NCI-H2227 treated with DMSO at 0.1 percent for 48 hours (cell line): ENCODE measurements around the gene SLC16A3.
"Not testable (repeated sequence)": the region's sequence is repeated elsewhere in the genome, so short reads cannot be mapped to it uniquely, and the experiment has no call there.

Experiments
- DNase-seq: peaks from one replicate; lab custom pipeline; 2025; lab: John Stamatoyannopoulos, UW

SLC16A3 gene

DNA sequence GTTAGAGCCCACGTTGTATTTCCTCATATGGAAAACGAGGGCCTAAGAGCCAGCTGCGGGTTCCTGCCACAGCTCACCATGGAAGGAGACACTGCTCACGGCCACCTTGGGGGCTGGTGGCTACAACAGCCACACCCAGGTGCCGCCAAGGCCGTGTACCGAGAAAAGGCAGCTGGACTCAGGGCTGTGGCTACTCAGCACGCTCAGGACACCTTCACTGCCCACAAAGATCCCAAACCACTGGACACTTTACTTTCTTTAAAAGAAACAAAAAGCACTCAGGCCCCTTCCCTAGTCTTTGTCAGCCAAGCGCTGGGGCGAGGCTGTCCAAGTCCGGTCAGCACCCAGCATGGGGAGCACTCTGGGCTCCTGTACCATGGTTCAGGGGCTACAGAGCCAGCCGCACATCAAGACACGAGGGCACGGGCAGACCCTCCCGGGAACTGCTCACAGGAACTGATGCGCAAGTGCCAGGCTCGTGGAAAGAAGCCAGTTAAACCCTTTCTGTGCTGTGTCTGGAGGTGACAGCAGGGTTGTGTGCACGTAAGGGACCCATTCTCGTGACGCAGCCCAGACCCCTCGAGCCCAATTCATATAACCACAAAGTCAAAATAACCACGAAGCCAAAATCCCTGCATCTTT lies 18.5 kb downstream of the SLC16A3 start:
- no peak for DNase-seq

GRCh38 chr17:82247856-82248671 lies 19.2 kb downstream of the SLC16A3 start:
- DNase-seq = no peak

- no peak for DNase-seq
These were observed 20.2 kb downstream of the SLC16A3 start for GRCh38 chr17:82248815-82249674.

GRCh38 chr17:82249896-82250581 lies 21.2 kb downstream of the SLC16A3 start:
- DNase-seq = no peak

DNA sequence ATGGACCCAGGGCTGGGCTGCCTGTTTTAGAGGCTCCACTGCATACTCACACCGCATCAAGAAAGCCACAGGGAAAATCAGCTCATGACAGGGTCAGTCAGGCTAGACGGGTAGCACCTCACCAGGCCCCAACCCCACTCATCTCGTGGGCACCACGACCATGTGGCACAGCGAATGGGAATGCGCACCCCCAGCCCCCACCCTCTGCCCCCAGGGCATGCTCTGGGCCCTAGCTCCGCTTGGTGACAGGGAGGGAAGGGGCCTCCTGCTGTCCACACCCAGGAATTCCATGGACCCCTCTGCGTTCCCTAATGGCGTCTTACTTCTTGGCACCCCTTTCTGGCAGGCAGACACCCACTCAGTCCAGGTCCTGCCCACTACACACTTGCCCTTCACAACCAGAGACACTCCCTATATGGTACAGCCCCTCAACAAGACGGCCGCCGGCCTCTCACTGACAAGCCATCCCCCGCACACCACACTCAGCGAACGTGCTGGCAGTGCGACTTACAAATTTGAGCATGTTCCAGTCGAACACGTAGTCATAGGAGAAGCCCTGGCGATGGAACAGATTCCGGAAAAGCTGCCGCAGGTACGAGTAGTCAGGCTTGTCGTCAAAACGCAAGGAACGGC lies 22.1 kb downstream of the SLC16A3 start:
- no peak for DNase-seq

DNA sequence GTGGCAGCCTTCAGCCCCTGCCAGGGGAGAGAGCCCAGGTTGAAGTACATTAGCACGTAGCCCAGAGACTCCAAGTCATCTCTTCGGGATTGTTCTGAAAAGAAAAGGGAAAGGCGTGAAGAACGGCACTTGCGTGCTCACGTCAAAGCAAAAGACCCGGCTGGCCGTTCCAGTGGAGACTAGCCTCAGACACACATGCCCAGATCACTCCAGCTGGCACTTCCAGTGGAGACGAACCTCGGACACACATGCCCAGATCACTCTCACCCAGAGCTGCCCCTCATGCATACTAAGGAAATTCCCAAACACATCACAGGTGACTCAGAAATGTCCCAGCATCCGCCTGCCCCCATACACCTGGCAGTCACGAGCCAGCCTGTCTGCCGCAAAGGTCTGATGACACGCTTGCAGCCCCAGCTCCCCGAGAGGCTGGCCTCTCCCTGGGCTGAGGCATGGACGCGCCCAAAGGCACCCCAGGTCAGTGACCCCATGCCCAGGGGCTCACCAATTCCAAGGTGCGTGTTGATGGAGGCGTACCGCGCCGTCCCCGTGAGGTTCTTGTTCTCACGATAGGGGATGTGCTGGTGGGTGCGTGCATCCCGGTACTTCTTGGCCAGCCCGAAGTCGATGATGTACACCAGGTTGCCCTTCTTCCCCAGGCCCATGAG lies 23.8 kb downstream of the SLC16A3 start:
- DNase-seq = no peak

DNA sequence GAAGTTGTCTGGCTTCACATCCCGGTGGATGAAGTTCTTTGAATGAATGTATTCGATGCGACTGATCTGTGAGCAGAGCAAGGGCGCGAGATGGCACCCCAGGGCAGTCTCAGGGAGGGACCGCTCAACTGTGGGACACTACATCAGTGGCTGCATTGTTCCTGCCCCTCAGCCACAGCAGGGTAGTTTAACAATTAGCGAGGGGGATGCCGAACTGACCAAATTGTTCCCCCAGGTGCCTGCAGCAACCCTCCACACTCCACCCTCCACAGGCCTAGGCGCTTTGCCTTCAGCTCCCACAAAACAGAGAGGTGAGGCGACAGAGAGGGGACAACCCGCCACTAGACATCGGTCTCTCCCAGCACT lies 24.3 kb downstream of the SLC16A3 start:
- DNase-seq = no peak

- DNase-seq = not testable (repeated sequence)
These were observed 25.3 kb downstream of the SLC16A3 start for GRCh38 chr17:82254096-82254495.

DNA sequence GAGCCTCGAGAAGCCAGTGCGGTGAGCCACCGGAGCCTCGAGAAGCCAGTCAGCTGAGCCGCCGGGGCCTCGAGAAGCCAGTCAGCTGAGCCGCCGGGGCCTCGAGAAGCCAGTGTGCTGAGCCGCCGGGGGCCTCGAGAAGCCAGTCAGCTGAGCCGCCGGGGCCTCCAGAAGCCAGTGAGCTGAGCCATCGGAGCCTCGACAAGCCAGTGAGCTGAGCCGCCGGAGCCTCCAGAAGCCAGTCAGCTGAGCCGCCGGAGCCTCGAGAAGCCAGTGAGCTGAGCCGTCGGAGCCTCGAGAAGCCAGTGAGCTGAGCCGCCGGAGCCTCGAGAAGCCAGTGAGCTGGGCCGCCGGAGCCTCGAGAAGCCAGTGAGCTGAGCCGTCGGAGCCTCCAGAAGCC lies 25.9 kb downstream of the SLC16A3 start:
- not testable (repeated sequence) for DNase-seq

DNA sequence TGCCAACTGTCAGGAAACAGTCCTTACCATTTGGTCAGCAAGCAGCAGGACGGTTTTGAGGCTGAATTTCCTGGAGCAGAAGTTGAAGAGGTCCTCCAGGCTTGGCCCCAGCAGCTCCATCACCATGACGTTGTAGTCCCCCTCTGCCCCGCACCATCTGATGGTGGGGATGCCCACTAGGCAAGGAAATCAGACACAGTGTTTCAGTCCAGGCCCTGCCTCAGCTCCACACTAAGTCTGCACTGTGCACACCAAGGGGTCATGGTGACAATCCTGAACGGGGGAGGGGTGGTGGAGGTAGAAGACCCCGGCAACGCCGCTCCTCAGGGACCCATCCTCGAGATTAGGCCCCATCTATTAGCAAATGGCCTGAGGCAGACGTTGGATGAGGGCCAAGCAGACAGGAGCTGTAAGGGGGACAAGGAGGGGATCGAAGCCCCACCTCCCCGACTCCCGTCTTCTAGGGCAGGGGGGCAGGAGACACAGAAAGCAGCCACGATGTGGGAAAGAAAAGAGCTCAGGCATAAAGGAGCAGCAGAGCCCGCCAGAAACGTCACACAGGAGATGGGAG lies 26.6 kb downstream of the SLC16A3 start:
- no peak for DNase-seq

- no peak for DNase-seq
These were observed 27.5 kb downstream of the SLC16A3 start for GRCh38 chr17:82256242-82256885.

GRCh38 chr17:82257473-82257872 lies 28.6 kb downstream of the SLC16A3 start:
- no peak for DNase-seq

GRCh38 chr17:82258555-82258954 lies 29.7 kb downstream of the SLC16A3 start:
- no peak for DNase-seq

GRCh38 chr17:82259972-82260961 lies 31.4 kb downstream of the SLC16A3 start:
- not testable (repeated sequence) for DNase-seq

GRCh38 chr17:82262344-82262743 lies 33.5 kb downstream of the SLC16A3 start:
- DNase-seq = no peak

DNA sequence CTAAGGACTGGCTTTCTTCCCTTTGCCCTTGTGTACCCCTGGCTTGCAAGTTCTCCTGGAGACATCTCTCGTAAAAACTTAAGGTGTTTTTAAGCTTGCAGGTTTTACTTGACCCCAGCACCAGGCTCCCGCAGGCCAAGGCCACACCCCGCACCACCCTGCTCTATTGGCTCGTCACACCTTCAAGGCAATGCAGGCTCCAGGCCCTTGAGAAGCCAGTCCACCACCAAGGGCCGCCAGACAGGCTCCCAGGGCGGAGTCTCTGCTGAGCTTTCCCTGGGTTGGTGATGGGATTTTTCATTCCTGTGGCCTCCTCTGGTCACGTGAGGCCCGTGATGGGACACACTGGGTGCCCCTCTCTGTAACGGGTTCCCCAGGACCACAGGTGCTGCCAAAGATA lies 34.8 kb downstream of the SLC16A3 start:
- no peak for DNase-seq

DNA sequence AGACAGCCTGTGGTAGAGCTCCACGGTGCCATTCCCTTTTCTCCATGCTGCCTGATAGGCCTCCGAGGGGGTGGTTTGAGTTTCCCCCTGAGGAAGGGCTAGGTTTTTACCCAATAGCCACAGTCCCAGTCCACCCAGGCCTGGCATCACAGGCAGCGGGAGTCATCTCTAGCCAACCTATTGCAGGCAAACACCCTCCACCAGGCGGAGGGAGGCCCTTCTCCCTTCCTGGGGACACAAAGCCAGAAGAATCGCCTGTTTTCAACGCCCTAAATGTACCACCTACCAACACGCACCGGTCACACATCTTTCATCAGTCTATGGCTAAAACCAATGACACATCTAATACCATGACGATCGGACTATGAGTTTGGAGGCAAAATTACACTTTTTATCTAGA lies 37.3 kb downstream of the SLC16A3 start:
- DNase-seq = no peak

DNA sequence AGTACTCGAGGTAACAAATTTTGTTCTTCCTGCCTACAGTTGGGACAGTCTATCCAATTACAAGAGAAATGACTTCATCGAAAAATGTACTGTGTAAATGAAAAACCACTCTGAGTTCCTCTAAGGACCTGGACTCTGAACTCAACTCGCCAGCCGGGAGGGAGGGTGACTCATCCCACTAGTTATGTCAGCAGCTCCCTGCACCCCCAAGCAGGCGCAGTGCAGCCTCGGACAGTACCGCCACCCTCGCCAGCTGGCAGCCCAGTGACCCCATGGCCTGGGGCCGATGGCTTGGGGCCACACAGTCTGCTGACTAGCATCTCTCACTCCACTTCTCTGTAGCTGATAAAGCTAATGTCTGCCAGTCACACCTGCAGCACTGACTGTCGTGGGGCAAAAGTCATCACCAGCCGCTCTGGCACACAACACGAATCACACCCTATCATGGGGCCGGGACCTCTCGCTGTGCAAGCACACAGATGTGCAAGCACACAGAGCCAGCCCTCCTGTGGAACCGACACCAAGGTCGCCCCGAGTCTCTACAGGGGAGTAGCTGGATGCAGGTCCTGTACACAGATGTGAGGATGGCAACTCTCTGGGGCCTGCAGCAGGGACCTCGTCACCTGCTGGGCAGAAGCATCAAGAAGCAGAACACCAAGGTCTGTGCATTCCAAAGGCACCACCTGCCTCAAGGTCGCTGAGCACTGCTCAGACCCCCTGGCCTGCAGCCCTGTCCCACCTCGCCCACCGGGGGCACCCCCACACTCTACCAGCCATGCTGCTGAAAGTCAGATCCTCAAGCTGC lies 38.9 kb downstream of the SLC16A3 start:
- no peak for DNase-seq
